ENCODE results near the gene CSF2. TPM values are rescaled to one million over a fixed set of nuclear protein-coding genes. Genes with fewer than 3 reads are reported as not detected.

The CSF2 gene
- total RNA-seq, 1 experiment from 2014 or later: not detected

DNA sequence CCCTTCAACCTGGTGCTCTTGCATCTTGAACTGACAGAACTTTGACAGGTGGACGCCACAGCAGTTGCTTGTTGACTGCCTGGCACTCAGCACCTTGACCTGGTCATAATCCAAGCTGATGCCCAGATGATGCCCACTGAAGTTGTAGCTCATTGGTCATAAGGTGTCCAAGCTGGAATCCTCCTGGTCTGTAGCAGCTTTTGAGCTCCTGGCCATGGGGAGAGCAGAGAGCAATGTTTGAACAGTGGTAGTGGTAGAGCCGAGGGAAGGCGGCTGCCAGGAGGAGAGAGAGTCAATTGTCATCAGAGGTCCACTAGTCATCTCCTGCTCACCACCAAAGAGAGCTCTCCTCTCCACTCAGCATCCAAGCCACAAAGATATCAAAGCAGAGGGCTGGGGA, 23.3 kb downstream of the CSF2 start:
- TF ChIP-seq, protein P1, sequence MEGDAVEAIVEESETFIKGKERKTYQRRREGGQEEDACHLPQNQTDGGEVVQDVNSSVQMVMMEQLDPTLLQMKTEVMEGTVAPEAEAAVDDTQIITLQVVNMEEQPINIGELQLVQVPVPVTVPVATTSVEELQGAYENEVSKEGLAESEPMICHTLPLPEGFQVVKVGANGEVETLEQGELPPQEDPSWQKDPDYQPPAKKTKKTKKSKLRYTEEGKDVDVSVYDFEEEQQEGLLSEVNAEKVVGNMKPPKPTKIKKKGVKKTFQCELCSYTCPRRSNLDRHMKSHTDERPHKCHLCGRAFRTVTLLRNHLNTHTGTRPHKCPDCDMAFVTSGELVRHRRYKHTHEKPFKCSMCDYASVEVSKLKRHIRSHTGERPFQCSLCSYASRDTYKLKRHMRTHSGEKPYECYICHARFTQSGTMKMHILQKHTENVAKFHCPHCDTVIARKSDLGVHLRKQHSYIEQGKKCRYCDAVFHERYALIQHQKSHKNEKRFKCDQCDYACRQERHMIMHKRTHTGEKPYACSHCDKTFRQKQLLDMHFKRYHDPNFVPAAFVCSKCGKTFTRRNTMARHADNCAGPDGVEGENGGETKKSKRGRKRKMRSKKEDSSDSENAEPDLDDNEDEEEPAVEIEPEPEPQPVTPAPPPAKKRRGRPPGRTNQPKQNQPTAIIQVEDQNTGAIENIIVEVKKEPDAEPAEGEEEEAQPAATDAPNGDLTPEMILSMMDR (IDR thresholded peaks at IDR 0.05): no peak
- no peak for TF ChIP-seq TCF7L2 (IDR thresholded peaks at IDR 0.05; ENCODE audit: low read depth, low read length)
- TF ChIP-seq SIN3A (IDR thresholded peaks at IDR 0.05; ENCODE audit: borderline replicate concordance, insufficient read depth, low read depth, low read length): no peak
- TF ChIP-seq, protein P2, sequence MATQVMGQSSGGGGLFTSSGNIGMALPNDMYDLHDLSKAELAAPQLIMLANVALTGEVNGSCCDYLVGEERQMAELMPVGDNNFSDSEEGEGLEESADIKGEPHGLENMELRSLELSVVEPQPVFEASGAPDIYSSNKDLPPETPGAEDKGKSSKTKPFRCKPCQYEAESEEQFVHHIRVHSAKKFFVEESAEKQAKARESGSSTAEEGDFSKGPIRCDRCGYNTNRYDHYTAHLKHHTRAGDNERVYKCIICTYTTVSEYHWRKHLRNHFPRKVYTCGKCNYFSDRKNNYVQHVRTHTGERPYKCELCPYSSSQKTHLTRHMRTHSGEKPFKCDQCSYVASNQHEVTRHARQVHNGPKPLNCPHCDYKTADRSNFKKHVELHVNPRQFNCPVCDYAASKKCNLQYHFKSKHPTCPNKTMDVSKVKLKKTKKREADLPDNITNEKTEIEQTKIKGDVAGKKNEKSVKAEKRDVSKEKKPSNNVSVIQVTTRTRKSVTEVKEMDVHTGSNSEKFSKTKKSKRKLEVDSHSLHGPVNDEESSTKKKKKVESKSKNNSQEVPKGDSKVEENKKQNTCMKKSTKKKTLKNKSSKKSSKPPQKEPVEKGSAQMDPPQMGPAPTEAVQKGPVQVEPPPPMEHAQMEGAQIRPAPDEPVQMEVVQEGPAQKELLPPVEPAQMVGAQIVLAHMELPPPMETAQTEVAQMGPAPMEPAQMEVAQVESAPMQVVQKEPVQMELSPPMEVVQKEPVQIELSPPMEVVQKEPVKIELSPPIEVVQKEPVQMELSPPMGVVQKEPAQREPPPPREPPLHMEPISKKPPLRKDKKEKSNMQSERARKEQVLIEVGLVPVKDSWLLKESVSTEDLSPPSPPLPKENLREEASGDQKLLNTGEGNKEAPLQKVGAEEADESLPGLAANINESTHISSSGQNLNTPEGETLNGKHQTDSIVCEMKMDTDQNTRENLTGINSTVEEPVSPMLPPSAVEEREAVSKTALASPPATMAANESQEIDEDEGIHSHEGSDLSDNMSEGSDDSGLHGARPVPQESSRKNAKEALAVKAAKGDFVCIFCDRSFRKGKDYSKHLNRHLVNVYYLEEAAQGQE (IDR thresholded peaks at IDR 0.05; ENCODE audit: insufficient read depth in 1 of 2, low read depth in 2 of 2, low read length in 1 of 2): no peak
- no peak for TF ChIP-seq POLR2AphosphoS5 (IDR thresholded peaks at IDR 0.05; ENCODE audit: low read depth, low read length)

DNA sequence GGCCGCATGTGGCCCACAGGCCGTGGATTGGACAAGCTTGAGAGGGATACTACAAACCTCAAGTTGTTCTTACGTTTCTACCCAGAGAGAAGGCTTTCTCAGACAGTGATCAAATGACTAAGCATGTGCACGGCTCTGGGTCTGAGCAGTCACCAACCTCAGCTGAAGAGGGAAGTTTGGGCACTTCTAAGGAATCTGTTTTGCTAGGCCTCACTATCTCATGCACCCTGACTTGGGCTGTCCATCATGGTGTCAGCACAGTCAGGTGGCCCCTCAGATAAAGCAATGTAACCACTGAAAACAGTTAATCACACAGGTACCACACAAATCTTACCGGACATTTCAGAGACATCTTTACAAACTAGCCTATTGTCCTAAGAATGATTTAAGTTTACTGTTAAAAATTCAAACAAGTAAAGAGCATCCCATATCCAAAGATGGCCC, 24.6 kb downstream of the CSF2 start:
- Histone ChIP-seq H3K9me3 (ENCODE audit: control insufficient read depth, insufficient read depth, low read depth, low read length) (no peaks in the 10 kb centered on the region), H3K4me3 (ENCODE audit: low read depth in 2 of 2, low read length in 2 of 2) (no peak overlapping the region), H3K27ac (ENCODE audit: low read length) (no peak overlapping the region), H3K27me3 (ENCODE audit: control insufficient read depth, insufficient read depth, low read length) (no peaks in the 10 kb centered on the region; the same call in 1 of the 2 replicates), H3K36me3 (ENCODE audit: control insufficient read depth, insufficient read depth, low read length) (no peaks in the 10 kb centered on the region), H3K4me1 (ENCODE audit: control insufficient read depth, insufficient read depth, low read length) (peaks cover 2% of the 10 kb centered on the region; the same call in 1 of the 2 replicates)
- in situ Hi-C loops (cut with HindIII; ENCODE audit: low pct_unique_long_range_greater_than_20kb, low sequenced_read_pairs) (no loop called here), intact Hi-C loops (cut with micrococcal nuclease; ENCODE audit: unreplicated experiment) (no loop called here)
- ChIA-PET CTCF (no interaction called here), POLR2A (no interaction called here)
- no peak for DNase-seq (ENCODE audit: low read depth, low spot score)
- BruUV-seq (replicated peaks): no TSS peak
- ATAC-seq: no peak
- TF ChIP-seq SIN3A (IDR thresholded peaks at IDR 0.05; ENCODE audit: borderline replicate concordance, insufficient read depth, low read depth, low read length) (no peak), POLR2AphosphoS5 (IDR thresholded peaks at IDR 0.05; ENCODE audit: low read depth, low read length) (no peak), TCF7L2 (IDR thresholded peaks at IDR 0.05; ENCODE audit: low read depth, low read length) (no peak)
- TF ChIP-seq, protein P1 (IDR thresholded peaks at IDR 0.05): no peak
- TF ChIP-seq, protein P2 (IDR thresholded peaks at IDR 0.05; ENCODE audit: insufficient read depth in 1 of 2, low read depth in 2 of 2, low read length in 1 of 2): no peak

More for the DNA sequence above, 23.3 kb downstream of the CSF2 start:
- ChIA-PET CTCF (no interaction called here), POLR2A (interaction anchor here (0.6 kb wide), 1 partner anchor 82 kb away, joined by 3 read pairs; no protein-coding TSS in a partner anchor)
- H3K4me3 ChIP-seq (ENCODE audit: low read depth in 2 of 2, low read length in 2 of 2): no peak overlapping the region
- in situ Hi-C loops (cut with HindIII; ENCODE audit: low pct_unique_long_range_greater_than_20kb, low sequenced_read_pairs): no loop called here
- DNase-seq (ENCODE audit: low read depth, low spot score) (no peak), ATAC-seq (no peak)
- intact Hi-C loops (cut with micrococcal nuclease; ENCODE audit: unreplicated experiment): no loop called here
- H3K27me3 ChIP-seq (ENCODE audit: control insufficient read depth, insufficient read depth, low read length): no peaks in the 10 kb centered on the region; the same call in 1 of the 2 replicates
- no peaks in the 10 kb centered on the region for H3K9me3 ChIP-seq (ENCODE audit: control insufficient read depth, insufficient read depth, low read depth, low read length)
- no TSS peak for BruUV-seq (replicated peaks)
- no peaks in the 10 kb centered on the region for H3K4me1 ChIP-seq (ENCODE audit: control insufficient read depth, insufficient read depth, low read length)
- H3K27ac ChIP-seq (ENCODE audit: low read length): no peak overlapping the region
- no peaks in the 10 kb centered on the region for H3K36me3 ChIP-seq (ENCODE audit: control insufficient read depth, insufficient read depth, low read length)

Data from Panc1 (cell line).